Omental fat pad (tissue), 4 donors: ENCODE measurements around the gene COL8A1. TPM values are rescaled to one million over a fixed set of nuclear protein-coding genes. Genes with fewer than 3 reads are reported as not detected.

Source experiments
- ATAC-seq: fragments of 150-250 bp; one replicate; pipeline ENCODE4 v1.9.1; 2016; ENCODE audit warnings: mild to moderate bottlenecking, moderate library complexity; ENCODE audit not compliant: low FRiP score
- DNase-seq: peaks from one replicate; pipeline ENCODE4 v3.0.0-alpha.2; 2019; ENCODE audit warnings: low spot score
- CTCF ChIP-seq, 3 donors: fragments of 450-650 bp; IDR thresholded peaks; one replicate each; pipeline ENCODE4 v1.5.1; 2016 to 2017; ENCODE audit warnings: antibody characterized with exemption in 3 of 3, mild to moderate bottlenecking in 3 of 3, moderate library complexity in 2 of 3
- total RNA-seq, 4 donors: library from RNA; depleted of rRNA; stranded (reverse); fragments of >200 nt; gene quantifications; one replicate each; pipeline ENCODE4 v1.1.0, GENCODE V29; 2016

The COL8A1 gene
- total RNA-seq, 4 donors from 2014 or later = 16.7 to 303 (median 151) TPM

- TF ChIP-seq CTCF (IDR thresholded peaks at IDR 0.05) = no peak
- no peak for DNase-seq
- ATAC-seq = no peak
These were observed 19.9 kb downstream of the COL8A1 start for GRCh38 chr3:99658274-99658673.

DNA sequence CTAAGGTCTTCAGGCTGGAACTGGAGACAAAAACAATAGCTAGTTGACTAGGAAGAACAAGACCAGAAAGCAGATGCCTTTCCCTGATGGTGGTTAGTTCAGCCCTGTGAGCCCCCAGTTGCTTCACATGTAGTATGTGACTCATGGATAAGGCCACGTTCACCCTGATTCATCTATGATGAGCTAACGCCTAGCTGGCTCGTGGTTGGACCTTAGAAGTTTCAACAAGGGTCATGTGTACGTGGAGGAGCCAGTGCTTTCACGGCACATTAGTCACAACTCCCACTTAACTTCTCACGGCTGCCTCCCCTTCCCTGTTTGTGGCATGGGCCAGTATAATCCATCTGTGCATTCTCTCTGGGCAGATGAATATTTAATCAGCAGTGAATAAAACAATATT, 20.6 kb downstream of the COL8A1 start:
- TF ChIP-seq CTCF (IDR thresholded peaks at IDR 0.05) = no peak
- DNase-seq = no peak
- peak; percentile 90 for ATAC-seq

GRCh38 chr3:99659951-99660350, 21.6 kb downstream of the COL8A1 start:
- no peak for DNase-seq
- TF ChIP-seq CTCF (IDR thresholded peaks at IDR 0.05) = no peak
- no peak for ATAC-seq

GRCh38 chr3:99662838-99663570, 24.6 kb downstream of the COL8A1 start:
- DNase-seq (no peak), ATAC-seq (no peak)
- TF ChIP-seq CTCF (IDR thresholded peaks at IDR 0.05) = no peak

DNA sequence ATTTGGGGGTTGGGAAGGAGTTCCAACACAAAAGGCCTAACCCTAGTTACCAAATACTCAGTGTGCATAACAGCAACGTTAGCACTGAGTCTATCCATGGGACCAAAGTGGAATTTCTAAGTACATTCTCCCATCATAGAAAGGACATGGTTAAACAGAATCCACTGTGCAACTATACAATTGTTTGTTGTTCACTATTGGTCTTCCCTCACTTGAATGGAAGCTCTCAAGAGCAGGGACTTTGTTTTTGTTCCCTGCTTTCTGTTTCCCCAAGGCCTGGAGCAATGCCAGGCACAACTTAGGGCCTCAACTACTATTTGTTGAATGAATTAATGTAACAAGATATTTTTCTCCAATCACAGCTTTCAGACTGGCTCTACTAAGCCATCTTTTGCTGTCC, 25.6 kb downstream of the COL8A1 start:
- ATAC-seq (no peak), DNase-seq (no peak)
- no peak for TF ChIP-seq CTCF (IDR thresholded peaks at IDR 0.05)

- DNase-seq = no peak
- no peak for ATAC-seq
- no peak for TF ChIP-seq CTCF (IDR thresholded peaks at IDR 0.05)
These were observed 26.6 kb downstream of the COL8A1 start for GRCh38 chr3:99665017-99665416.

DNA sequence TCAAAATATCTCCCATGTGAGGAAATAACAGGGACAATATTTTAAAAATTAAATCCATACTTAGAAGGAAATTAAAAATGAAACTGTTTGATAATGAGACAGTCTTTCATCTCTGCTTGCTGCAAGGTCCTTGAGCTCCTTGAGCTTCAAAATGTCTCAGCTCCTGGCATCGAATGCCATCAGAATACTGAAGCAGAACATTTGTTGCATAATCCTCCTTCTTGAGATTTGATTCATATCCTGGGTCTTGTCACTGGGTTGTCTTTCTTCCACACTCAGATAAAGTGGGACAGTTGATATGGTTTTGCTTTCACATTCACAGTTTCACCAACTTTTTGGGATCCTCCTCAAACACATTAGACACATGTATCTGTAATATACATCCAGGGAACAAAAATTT, 27.8 kb downstream of the COL8A1 start:
- TF ChIP-seq CTCF (IDR thresholded peaks at IDR 0.05) = no peak
- DNase-seq (no peak), ATAC-seq (peak; percentile 43)
